Stimulated activated CD4-positive, alpha-beta T cell treated with anti-CD3 and anti-CD28 coated beads, Interleukin-1b, Interleukin-23, amount 100 ng/mL, for 4 hours (primary cell): ENCODE data around the gene ABI3BP.

Source experiments
- DNase-seq, 2 donors: peaks; one replicate each; pipeline ENCODE4 v3.0.0-alpha.2; 2020; ENCODE audit warnings: low read depth in 2 of 2

Gene ABI3BP

GRCh38 chr3:100941041-100941440 is 52.2 kb downstream of the ABI3BP start:
- no peak for DNase-seq

GRCh38 chr3:100936931-100937330 is 56.3 kb downstream of the ABI3BP start:
- DNase-seq, result no peak

DNA sequence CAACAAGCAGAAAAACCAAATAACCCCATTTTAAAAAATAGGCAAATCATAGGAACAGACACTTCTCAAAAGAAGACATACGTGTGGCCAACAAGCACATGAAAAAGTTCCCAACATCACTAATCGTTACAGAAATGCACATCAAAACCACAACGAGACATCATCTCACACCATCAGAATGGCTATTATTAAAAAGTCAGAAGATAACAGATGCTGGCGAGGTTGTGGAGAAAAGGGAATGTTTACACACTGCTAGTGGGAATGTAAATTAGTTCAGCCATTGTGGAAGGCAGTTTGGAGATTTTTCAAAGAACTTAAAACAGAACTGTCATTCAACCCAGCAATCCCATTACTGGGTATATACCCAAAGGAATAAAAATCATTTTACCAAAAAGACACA is 60.7 kb downstream of the ABI3BP start:
- no peak for DNase-seq

DNA sequence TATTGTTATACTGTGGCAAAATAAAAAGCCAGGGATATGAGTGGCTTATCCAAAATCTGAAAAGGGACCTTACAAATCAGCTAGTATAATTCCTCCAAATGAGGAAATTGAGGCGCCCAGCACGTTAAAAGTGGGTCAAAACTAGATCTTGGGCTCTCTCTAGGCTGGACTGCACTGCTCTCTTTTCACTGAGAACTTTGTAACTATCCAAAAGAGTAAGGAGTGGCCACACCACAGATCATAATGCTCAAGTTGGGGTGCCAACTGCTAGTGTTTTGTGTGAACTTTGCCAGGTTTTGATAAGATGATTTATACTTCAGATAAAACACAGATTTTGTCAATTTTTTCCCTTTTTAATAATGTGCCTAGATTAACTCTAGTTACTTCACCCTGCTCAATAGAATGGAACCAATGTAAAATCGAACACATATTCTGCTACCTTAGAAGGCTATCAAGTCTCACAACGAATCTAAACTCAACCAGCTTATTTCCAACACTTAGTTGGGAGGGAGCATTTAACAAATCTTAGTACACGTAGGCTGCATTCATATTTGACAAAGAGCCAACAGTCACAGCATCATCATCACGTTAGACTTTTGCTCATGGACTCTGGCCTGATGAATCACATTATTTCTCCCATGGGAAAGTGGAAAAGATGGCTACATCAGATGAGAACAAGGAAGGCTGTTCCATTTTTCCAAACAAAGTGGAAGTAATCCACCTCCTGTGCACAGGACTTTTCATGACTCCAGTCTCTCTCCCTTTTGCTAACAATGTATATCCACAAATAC is 64.4 kb downstream of the ABI3BP start:
- no peak for DNase-seq

GRCh38 chr3:100927775-100928174 is 65.4 kb downstream of the ABI3BP start:
- no peak for DNase-seq

DNA sequence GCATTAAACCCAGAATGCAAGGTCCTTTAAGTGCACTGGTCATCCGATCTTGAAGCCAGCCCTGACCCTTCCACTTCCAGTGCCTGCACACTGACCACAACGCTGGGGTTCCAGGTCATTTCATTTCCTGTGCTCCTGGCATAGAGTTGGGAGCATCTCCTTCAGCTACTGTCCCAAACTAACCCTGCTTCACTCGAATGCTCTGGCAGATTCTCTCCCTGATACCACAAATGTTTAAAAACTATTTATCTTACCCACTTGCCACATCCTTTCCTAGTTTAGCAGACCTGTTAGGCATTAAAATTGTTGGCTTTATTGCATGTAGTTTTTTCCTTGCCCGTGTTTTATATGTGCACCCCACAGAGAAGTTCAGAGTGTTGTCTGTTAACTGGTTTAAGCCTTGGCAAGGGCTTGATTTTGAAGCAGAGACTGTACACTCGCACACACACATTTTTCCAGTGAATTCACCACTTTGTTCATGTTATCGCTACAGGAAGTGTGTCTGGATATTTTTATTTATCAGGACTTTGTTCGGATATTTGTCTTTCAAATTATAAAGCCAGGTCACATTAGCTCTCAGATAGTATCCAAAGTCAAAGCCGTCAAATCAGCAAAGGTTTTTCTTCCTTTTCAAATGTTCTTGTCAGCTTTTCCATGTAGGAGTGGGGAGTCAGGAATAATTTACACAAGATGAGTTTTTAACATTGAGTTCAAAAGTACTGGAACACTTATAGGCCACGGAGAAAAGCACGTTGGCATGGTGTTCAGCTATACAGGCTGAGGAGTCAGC is 77.3 kb downstream of the ABI3BP start:
- no peak for DNase-seq

- no peak for DNase-seq
Measured at GRCh38 chr3:100913870-100914648, 79.2 kb downstream of the ABI3BP start.

GRCh38 chr3:100912976-100913545 is 80.2 kb downstream of the ABI3BP start:
- no peak for DNase-seq

- DNase-seq, result no peak
Measured at GRCh38 chr3:100912571-100912970, 80.7 kb downstream of the ABI3BP start.

DNA sequence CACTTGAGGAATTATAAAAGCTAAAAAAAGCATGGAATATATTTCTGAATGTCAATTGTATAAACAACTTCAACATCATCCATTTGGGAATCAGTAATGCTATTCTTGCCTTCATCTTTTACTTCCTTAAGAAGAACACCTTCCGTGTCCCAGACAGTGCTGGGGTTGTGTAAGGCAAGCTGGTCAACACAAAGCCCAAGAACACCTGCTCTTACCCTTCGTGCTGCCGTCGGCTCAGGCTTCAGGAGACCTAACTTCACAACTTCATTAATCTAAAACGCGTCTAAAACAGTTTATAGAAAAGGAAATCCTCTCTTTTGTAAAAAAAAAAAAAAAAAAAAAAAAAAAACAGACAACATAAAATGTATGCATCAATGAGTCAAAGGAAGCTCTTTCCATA is 81.3 kb downstream of the ABI3BP start:
- no peak for DNase-seq

DNA sequence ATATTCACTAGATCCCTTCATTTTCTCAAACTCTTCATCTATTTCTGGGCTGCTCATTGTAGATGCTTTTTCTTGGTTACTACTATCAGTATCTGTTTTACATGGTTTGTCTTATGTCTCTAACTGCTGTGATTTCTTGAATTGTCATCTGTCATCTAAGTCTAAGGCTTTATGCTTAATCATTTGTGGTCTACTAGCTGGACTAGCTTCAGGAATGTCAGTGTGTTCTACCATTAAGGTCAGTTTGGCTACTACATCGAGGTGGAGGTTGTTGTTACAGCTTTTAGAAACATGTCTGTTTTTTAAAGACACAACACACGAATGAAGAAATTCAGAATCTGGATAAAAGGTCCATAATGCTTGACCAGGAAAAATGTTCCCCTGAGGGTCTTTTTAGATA is 82.2 kb downstream of the ABI3BP start:
- no peak for DNase-seq

GRCh38 chr3:100902572-100902971 is 90.6 kb downstream of the ABI3BP start:
- DNase-seq, result no peak

- no peak for DNase-seq
Measured at GRCh38 chr3:100900671-100901335, 92.4 kb downstream of the ABI3BP start.

- DNase-seq, result no peak
Measured at GRCh38 chr3:100899440-100900091, 93.7 kb downstream of the ABI3BP start.

DNA sequence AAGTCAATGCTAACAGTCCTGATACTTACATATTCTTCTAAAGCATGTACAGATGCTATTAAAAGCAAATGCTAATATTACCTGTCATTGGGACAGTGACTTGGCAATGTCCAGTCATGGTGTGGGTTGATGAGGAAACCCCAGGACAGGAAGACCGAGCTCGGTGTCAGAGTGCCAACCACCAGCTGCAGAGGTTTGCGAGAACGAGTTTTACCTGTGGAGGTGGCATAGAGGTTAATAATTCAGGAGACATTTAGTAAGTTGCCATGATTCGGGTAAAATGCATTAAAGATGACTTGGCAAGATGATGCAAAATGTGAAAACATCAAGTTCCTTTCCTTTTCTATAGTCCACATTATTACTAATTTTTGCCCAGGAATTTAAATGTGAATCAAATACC is 94.5 kb downstream of the ABI3BP start:
- DNase-seq, result no peak

DNA sequence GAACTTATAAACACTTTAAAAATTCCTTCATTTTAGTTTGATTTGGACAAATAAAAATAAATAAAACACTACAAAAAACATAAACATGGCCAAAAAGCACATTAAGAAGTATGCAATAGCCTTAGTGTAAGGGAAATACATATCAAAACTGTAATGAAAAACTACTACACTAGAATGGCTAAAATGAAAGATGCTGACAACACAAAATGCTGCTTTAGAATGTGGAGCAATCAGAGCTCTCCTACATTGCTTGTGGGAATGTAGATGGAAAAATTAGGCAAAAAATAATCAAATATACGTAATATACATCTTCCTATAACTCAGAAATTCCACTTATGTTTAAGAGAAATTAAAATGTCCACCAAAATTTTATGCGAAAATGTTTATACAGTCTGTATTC is 96.2 kb downstream of the ABI3BP start:
- DNase-seq, result no peak

- no peak for DNase-seq
Measured at GRCh38 chr3:100893590-100893989, 99.6 kb downstream of the ABI3BP start.

GRCh38 chr3:100893108-100893507 is 100.1 kb downstream of the ABI3BP start:
- DNase-seq, result no peak

DNA sequence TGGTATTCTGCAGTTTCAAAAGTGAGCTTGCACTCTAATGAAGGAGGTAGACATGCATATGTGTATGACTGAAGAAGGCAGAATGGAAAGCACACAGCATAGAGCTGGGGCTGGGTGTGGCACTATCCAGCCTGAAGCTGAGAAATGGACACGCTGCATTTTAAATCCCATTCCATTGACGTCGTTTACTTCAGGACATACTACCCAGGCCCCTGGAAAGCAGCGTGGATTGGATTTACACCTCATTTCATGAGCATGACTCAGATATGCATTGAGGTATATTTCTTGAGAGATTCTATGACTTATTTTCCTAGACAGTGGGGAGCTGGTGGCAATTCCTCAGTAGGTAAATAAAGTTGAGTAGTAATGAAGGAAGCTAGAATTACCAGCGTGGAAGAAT is 101.4 kb downstream of the ABI3BP start:
- DNase-seq, result no peak

GRCh38 chr3:100891033-100891432 is 102.2 kb downstream of the ABI3BP start:
- DNase-seq, result no peak

DNA sequence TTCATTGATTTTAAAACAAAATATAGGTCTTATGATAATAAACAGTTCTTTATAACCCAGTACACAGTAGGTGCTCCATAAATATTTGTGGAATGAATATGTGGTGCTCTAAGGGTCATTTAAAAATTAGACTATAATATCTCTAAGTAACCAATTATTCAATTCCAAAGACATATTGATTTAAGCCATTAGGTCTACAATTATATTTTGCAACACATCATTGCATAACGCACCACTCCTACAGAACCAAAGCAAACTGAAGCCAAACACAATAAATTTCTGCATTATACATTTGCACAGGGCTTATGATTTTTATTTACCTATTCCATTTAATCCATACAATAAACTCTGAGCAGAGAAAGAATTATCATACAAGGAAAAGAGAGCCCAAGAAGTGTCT is 104.3 kb downstream of the ABI3BP start:
- no peak for DNase-seq
